Measurements from ENCODE around the gene ACAA1. TPM values are rescaled to one million over a fixed set of nuclear protein-coding genes. Genes with fewer than 3 reads are reported as not detected.

ACAA1 gene
- total and polyA plus RNA-seq, 9 of the 15 experiments (the other 6 are each of a cell fraction or from before 2014, with no cell fraction given) = 4.0 to 88.9 (median 57.2) TPM

DNA sequence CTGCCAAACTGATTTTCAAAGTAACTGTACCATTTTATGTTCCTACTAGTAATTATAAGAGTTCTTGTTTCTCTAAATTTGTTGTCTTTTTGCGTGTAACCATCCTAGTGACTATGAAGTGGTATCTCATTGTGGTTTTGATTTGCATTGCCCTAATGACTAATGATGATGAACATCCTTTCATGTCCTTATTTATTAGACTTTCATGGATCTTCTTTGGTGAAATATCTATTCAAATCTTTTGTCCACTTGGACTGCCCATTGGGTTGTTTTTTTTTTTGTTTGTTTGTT is 32.0 kb upstream of the ACAA1 start:
- H3K79me2 ChIP-seq (ENCODE audit: control insufficient read depth, insufficient read depth, low read length) = peaks cover 86% of the 10 kb centered on the region
- no peak overlapping the region for H3K9ac ChIP-seq (ENCODE audit: insufficient read depth in 1 of 2, low read depth in 2 of 2, low read length in 2 of 2)
- no peaks in the 10 kb centered on the region for H3K9me3 ChIP-seq (replicated peaks; ENCODE audit: control insufficient read depth, insufficient read depth, low read depth, low read length)
- POLR2A ChIA-PET = no interaction called here
- no TSS peak for BruUV-seq (replicated peaks)
- H3K4me2 ChIP-seq (ENCODE audit: insufficient read depth, low read length) = no peak overlapping the region
- in situ Hi-C loops (cut with MboI) = no loop called here
- H2AFZ ChIP-seq (ENCODE audit: low read depth, low read length) = no peak overlapping the region
- no peak overlapping the region for H3K27ac ChIP-seq (ENCODE audit: extremely low read depth, low read depth, low read length)
- 47% methylated on average over 1 of the region's 1 CpG for WGBS (ENCODE audit: insufficient coverage, low coverage, missing lambda C conversion rate)
- H3K4me1 ChIP-seq (replicated peaks in 1 of 2; ENCODE audit: control insufficient read depth in 2 of 2, insufficient read depth in 2 of 2, low read length in 2 of 2) = peaks cover 19 to 23% of the 10 kb centered on the region in 2 experiments
- H3K4me3 ChIP-seq = no peak overlapping the region
- peak; percentile 25 for TF ChIP-seq DACH1 (IDR thresholded peaks at IDR 0.05; ENCODE audit: partially characterized antibody)
- TF ChIP-seq, protein P1, sequence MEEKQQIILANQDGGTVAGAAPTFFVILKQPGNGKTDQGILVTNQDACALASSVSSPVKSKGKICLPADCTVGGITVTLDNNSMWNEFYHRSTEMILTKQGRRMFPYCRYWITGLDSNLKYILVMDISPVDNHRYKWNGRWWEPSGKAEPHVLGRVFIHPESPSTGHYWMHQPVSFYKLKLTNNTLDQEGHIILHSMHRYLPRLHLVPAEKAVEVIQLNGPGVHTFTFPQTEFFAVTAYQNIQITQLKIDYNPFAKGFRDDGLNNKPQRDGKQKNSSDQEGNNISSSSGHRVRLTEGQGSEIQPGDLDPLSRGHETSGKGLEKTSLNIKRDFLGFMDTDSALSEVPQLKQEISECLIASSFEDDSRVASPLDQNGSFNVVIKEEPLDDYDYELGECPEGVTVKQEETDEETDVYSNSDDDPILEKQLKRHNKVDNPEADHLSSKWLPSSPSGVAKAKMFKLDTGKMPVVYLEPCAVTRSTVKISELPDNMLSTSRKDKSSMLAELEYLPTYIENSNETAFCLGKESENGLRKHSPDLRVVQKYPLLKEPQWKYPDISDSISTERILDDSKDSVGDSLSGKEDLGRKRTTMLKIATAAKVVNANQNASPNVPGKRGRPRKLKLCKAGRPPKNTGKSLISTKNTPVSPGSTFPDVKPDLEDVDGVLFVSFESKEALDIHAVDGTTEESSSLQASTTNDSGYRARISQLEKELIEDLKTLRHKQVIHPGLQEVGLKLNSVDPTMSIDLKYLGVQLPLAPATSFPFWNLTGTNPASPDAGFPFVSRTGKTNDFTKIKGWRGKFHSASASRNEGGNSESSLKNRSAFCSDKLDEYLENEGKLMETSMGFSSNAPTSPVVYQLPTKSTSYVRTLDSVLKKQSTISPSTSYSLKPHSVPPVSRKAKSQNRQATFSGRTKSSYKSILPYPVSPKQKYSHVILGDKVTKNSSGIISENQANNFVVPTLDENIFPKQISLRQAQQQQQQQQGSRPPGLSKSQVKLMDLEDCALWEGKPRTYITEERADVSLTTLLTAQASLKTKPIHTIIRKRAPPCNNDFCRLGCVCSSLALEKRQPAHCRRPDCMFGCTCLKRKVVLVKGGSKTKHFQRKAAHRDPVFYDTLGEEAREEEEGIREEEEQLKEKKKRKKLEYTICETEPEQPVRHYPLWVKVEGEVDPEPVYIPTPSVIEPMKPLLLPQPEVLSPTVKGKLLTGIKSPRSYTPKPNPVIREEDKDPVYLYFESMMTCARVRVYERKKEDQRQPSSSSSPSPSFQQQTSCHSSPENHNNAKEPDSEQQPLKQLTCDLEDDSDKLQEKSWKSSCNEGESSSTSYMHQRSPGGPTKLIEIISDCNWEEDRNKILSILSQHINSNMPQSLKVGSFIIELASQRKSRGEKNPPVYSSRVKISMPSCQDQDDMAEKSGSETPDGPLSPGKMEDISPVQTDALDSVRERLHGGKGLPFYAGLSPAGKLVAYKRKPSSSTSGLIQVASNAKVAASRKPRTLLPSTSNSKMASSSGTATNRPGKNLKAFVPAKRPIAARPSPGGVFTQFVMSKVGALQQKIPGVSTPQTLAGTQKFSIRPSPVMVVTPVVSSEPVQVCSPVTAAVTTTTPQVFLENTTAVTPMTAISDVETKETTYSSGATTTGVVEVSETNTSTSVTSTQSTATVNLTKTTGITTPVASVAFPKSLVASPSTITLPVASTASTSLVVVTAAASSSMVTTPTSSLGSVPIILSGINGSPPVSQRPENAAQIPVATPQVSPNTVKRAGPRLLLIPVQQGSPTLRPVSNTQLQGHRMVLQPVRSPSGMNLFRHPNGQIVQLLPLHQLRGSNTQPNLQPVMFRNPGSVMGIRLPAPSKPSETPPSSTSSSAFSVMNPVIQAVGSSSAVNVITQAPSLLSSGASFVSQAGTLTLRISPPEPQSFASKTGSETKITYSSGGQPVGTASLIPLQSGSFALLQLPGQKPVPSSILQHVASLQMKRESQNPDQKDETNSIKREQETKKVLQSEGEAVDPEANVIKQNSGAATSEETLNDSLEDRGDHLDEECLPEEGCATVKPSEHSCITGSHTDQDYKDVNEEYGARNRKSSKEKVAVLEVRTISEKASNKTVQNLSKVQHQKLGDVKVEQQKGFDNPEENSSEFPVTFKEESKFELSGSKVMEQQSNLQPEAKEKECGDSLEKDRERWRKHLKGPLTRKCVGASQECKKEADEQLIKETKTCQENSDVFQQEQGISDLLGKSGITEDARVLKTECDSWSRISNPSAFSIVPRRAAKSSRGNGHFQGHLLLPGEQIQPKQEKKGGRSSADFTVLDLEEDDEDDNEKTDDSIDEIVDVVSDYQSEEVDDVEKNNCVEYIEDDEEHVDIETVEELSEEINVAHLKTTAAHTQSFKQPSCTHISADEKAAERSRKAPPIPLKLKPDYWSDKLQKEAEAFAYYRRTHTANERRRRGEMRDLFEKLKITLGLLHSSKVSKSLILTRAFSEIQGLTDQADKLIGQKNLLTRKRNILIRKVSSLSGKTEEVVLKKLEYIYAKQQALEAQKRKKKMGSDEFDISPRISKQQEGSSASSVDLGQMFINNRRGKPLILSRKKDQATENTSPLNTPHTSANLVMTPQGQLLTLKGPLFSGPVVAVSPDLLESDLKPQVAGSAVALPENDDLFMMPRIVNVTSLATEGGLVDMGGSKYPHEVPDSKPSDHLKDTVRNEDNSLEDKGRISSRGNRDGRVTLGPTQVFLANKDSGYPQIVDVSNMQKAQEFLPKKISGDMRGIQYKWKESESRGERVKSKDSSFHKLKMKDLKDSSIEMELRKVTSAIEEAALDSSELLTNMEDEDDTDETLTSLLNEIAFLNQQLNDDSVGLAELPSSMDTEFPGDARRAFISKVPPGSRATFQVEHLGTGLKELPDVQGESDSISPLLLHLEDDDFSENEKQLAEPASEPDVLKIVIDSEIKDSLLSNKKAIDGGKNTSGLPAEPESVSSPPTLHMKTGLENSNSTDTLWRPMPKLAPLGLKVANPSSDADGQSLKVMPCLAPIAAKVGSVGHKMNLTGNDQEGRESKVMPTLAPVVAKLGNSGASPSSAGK (IDR thresholded peaks at IDR 0.05) = no peak
- TF ChIP-seq, protein P2, sequence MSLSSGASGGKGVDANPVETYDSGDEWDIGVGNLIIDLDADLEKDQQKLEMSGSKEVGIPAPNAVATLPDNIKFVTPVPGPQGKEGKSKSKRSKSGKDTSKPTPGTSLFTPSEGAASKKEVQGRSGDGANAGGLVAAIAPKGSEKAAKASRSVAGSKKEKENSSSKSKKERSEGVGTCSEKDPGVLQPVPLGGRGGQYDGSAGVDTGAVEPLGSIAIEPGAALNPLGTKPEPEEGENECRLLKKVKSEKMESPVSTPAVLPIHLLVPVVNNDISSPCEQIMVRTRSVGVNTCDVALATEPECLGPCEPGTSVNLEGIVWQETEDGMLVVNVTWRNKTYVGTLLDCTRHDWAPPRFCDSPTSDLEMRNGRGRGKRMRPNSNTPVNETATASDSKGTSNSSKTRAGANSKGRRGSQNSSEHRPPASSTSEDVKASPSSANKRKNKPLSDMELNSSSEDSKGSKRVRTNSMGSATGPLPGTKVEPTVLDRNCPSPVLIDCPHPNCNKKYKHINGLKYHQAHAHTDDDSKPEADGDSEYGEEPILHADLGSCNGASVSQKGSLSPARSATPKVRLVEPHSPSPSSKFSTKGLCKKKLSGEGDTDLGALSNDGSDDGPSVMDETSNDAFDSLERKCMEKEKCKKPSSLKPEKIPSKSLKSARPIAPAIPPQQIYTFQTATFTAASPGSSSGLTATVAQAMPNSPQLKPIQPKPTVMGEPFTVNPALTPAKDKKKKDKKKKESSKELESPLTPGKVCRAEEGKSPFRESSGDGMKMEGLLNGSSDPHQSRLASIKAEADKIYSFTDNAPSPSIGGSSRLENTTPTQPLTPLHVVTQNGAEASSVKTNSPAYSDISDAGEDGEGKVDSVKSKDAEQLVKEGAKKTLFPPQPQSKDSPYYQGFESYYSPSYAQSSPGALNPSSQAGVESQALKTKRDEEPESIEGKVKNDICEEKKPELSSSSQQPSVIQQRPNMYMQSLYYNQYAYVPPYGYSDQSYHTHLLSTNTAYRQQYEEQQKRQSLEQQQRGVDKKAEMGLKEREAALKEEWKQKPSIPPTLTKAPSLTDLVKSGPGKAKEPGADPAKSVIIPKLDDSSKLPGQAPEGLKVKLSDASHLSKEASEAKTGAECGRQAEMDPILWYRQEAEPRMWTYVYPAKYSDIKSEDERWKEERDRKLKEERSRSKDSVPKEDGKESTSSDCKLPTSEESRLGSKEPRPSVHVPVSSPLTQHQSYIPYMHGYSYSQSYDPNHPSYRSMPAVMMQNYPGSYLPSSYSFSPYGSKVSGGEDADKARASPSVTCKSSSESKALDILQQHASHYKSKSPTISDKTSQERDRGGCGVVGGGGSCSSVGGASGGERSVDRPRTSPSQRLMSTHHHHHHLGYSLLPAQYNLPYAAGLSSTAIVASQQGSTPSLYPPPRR (CRISPR knock-in tag; IDR thresholded peaks at IDR 0.05; ENCODE audit: borderline replicate concordance) = 0 out of 2 replicates have a peak, but pooled peaks have one; percentile 23
- no peaks in the 10 kb centered on the region for H3K27me3 ChIP-seq (ENCODE audit: control insufficient read depth in 2 of 2, insufficient read depth in 2 of 2, low read length in 2 of 2)
- FAIRE-seq = no peak
- no peak for DNase-seq (ENCODE audit: extremely low read depth in 1 of 4, low spot score in 3 of 4)
- ATAC-seq = no peak
- CTCF ChIA-PET (ENCODE audit: low intra/inter-chr PET ratio) = no interaction called here
- intact Hi-C loops (cut with micrococcal nuclease) = no loop called here
- peaks cover 2% of the 10 kb centered on the region for H3K9me1 ChIP-seq (ENCODE audit: control insufficient read depth, insufficient read depth, low read length)
- H3K36me3 ChIP-seq (ENCODE audit: control insufficient read depth, insufficient read depth, low read length) = peaks cover 23% of the 10 kb centered on the region
- peaks cover 24% of the 10 kb centered on the region for H4K20me1 ChIP-seq (replicated peaks; ENCODE audit: control insufficient read depth, insufficient read depth, low read length)

Measured in K562 (cell line).